GM12878 (cell line): ENCODE results near the gene TMC7. TPM values are rescaled to one million over a fixed set of nuclear protein-coding genes. Genes with fewer than 3 reads are reported as not detected.

Source experiments
- ATF7 ChIP-seq: fragments of 450-650 bp; IDR thresholded peaks from 2 replicates; pipeline ENCODE4 v1.6.1; 2016; ENCODE audit warnings: low read depth, mild to moderate bottlenecking
- BHLHE40 ChIP-seq, 2 experiments: fragments of 450-650 bp in 1 of 2; IDR thresholded peaks; 2 replicates each; pipeline ENCODE4 v1.6.1; 2011 to 2017; ENCODE audit warnings: low read depth in 2 of 2, borderline replicate concordance in 1 of 2, improper control_type of control experiment in 1 of 2, low read length in 1 of 2, mild to moderate bottlenecking in 1 of 2
- CBFB ChIP-seq: IDR thresholded peaks from 2 replicates; pipeline ENCODE4 v1.6.1; 2016; ENCODE audit warnings: antibody characterized with exemption, low read depth
- CBX5 ChIP-seq: sonication (generic); IDR thresholded peaks from 2 replicates; pipeline ENCODE4 v1.6.1; 2016; ENCODE audit warnings: low read depth, moderate library complexity, mild to moderate bottlenecking, inconsistent platforms
- CHD2 ChIP-seq: IDR thresholded peaks from 2 replicates; pipeline ENCODE4 v1.6.1; 2011; ENCODE audit warnings: low read depth, low read length, improper control_type of control experiment, borderline replicate concordance
- CHD4 ChIP-seq: fragments of 200-600 bp; sonication (generic); IDR thresholded peaks from 2 replicates; pipeline ENCODE4 v1.6.1; 2016; ENCODE audit warnings: mild to moderate bottlenecking
- CREM ChIP-seq: IDR thresholded peaks from 2 replicates; pipeline ENCODE4 v1.6.1; 2014; ENCODE audit warnings: antibody characterized with exemption, low read depth
- FOXM1 ChIP-seq: IDR thresholded peaks from 2 replicates; pipeline ENCODE4 v1.6.1; 2012; ENCODE audit warnings: low read depth, mild to moderate bottlenecking, inconsistent platforms, low read length, moderate library complexity
- HDAC6 ChIP-seq: fragments of 200-600 bp; sonication (generic); IDR thresholded peaks from one replicate; pipeline ENCODE4 v1.8.0; 2017; ENCODE audit warnings: antibody characterized with exemption; ENCODE audit not compliant: unreplicated experiment
- IRF3 ChIP-seq: fragments of 450-650 bp; IDR thresholded peaks from 2 replicates; pipeline ENCODE4 v1.6.1; 2014; ENCODE audit warnings: mild to moderate bottlenecking
- IRF4 ChIP-seq: IDR thresholded peaks from 2 replicates; pipeline ENCODE4 v1.6.1; 2011; ENCODE audit warnings: low read depth, low read length
- KAT2A ChIP-seq: conservative IDR thresholded peaks from 2 replicates; pipeline ENCODE4 v1.6.1; 2011; ENCODE audit warnings: low read depth, low read length; ENCODE audit not compliant: control insufficient read depth
- MEF2A ChIP-seq: IDR thresholded peaks from 2 replicates; pipeline ENCODE4 v1.6.1; 2011; ENCODE audit warnings: low read depth, mild to moderate bottlenecking, low read length, moderate library complexity; ENCODE audit not compliant: insufficient read depth
- MTA3 ChIP-seq: IDR thresholded peaks from 2 replicates; pipeline ENCODE4 v1.6.1; 2012; ENCODE audit warnings: low read length, inconsistent platforms, borderline replicate concordance
- NBN ChIP-seq: fragments of 450-650 bp; IDR thresholded peaks from 2 replicates; pipeline ENCODE4 v1.6.1; 2016
- NFIC ChIP-seq: IDR thresholded peaks from 2 replicates; pipeline ENCODE4 v1.6.1; 2012; ENCODE audit warnings: low read depth, mild to moderate bottlenecking, inconsistent platforms, low read length, moderate library complexity
- NFYB ChIP-seq: IDR thresholded peaks from 2 replicates; pipeline ENCODE4 v1.6.1; 2011; ENCODE audit warnings: low read depth, mild to moderate bottlenecking, low read length, improper control_type of control experiment, moderate library complexity; ENCODE audit not compliant: insufficient read depth
- PML ChIP-seq: IDR thresholded peaks from 2 replicates; pipeline ENCODE4 v1.6.1; 2012; ENCODE audit warnings: low read length, inconsistent platforms
- RCOR1 ChIP-seq: conservative IDR thresholded peaks from 2 replicates; pipeline ENCODE4 v1.6.1; 2012; ENCODE audit warnings: low read depth, low read length, improper control_type of control experiment
- RUNX3 ChIP-seq: IDR thresholded peaks from 2 replicates; pipeline ENCODE4 v1.6.1; 2012; ENCODE audit warnings: low read length, inconsistent platforms
- SMAD1 ChIP-seq: fragments of 450-650 bp; IDR thresholded peaks from 2 replicates; pipeline ENCODE4 v1.6.1; 2018; ENCODE audit warnings: mild to moderate bottlenecking, low read depth; ENCODE audit not compliant: partially characterized antibody
- SMAD5 ChIP-seq: IDR thresholded peaks from 2 replicates; pipeline ENCODE4 v1.6.1; 2016; ENCODE audit warnings: antibody characterized with exemption, low read depth
- STAT1 ChIP-seq: fragments of 450-650 bp; conservative IDR thresholded peaks from 2 replicates; pipeline ENCODE4 v1.6.1; 2014; ENCODE audit warnings: antibody characterized with exemption, mild to moderate bottlenecking
- TCF3 ChIP-seq: IDR thresholded peaks from 2 replicates; pipeline ENCODE4 v1.6.1; 2012; ENCODE audit warnings: low read depth, mild to moderate bottlenecking, low read length, borderline replicate concordance; ENCODE audit not compliant: insufficient read depth
- TCF7 ChIP-seq: IDR thresholded peaks from 2 replicates; pipeline ENCODE4 v1.6.1; 2014; ENCODE audit warnings: antibody characterized with exemption, borderline replicate concordance
- YBX1 ChIP-seq: fragments of 450-650 bp; IDR thresholded peaks from 2 replicates; pipeline ENCODE4 v1.6.1; 2016; ENCODE audit warnings: antibody characterized with exemption
- ZNF24 ChIP-seq: fragments of 450-650 bp; IDR thresholded peaks from 2 replicates; pipeline ENCODE4 v1.6.1; 2017; ENCODE audit warnings: antibody characterized with exemption, mild to moderate bottlenecking
- ZNF384 ChIP-seq: IDR thresholded peaks from 2 replicates; pipeline ENCODE4 v1.6.1; 2012; ENCODE audit warnings: low read depth, mild to moderate bottlenecking, low read length, improper control_type of control experiment, borderline replicate concordance
- polyA plus RNA-seq, 11 experiments: library from polyadenylated mRNA; depleted of rRNA in 4 of 11; unstranded in 6 of 11; stranded (reverse) in 5 of 11; fragments of >200 nt; fragmentation: Nextera tagmentation in 4 of 11; fragmentation: Illumina TruSeq in 1 of 11; extraction: Ambion mirVana in 4 of 11; extraction: Trizol in 1 of 11; gene quantifications; 1 replicate in 1 of 11; 2 replicates in 10 of 11; pipeline versions ENCODE4 v1.2.1 to v1.2.3, GENCODE V29; 2011 to 2016; ENCODE audit warnings: inconsistent platforms in 2 of 11, missing spikeins in 2 of 11, low read depth in 1 of 11
- total RNA-seq, 4 experiments: library from RNA; depleted of rRNA in 3 of 4; stranded (reverse); fragments of >200 nt in 3 of 4; fragmentation: Illumina TruSeq in 1 of 4; extraction: Trizol in 1 of 4; gene quantifications; 2 replicates each; pipeline versions ENCODE4 v1.2.1 to v1.2.3, GENCODE V29; 2013 to 2021
- TF ChIP-seq, protein P1 (sequence below): IDR thresholded peaks from 2 replicates; pipeline ENCODE4 v1.6.1; 2012; ENCODE audit warnings: mild to moderate bottlenecking, low read depth, low read length

TMC7 gene
- total and polyA plus RNA-seq, 10 of the 15 experiments (the other 5 are each of a cell fraction or from before 2014, with no cell fraction given) = 0.15 TPM; not detected in 9

- TF ChIP-seq, protein P1, sequence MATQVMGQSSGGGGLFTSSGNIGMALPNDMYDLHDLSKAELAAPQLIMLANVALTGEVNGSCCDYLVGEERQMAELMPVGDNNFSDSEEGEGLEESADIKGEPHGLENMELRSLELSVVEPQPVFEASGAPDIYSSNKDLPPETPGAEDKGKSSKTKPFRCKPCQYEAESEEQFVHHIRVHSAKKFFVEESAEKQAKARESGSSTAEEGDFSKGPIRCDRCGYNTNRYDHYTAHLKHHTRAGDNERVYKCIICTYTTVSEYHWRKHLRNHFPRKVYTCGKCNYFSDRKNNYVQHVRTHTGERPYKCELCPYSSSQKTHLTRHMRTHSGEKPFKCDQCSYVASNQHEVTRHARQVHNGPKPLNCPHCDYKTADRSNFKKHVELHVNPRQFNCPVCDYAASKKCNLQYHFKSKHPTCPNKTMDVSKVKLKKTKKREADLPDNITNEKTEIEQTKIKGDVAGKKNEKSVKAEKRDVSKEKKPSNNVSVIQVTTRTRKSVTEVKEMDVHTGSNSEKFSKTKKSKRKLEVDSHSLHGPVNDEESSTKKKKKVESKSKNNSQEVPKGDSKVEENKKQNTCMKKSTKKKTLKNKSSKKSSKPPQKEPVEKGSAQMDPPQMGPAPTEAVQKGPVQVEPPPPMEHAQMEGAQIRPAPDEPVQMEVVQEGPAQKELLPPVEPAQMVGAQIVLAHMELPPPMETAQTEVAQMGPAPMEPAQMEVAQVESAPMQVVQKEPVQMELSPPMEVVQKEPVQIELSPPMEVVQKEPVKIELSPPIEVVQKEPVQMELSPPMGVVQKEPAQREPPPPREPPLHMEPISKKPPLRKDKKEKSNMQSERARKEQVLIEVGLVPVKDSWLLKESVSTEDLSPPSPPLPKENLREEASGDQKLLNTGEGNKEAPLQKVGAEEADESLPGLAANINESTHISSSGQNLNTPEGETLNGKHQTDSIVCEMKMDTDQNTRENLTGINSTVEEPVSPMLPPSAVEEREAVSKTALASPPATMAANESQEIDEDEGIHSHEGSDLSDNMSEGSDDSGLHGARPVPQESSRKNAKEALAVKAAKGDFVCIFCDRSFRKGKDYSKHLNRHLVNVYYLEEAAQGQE = no peak
- TF ChIP-seq CBFB = no peak
- 0 out of 2 replicates have a peak, but pooled peaks have one; percentile 39 for TF ChIP-seq CHD2
- no peak for TF ChIP-seq NFYB
- TF ChIP-seq TCF7 = no peak
- TF ChIP-seq MEF2A = no peak
- TF ChIP-seq ZNF384 = peak; percentile 16; the same call in 1 of the 2 replicates
- no peak for TF ChIP-seq HDAC6
- TF ChIP-seq KAT2A = no peak
- TF ChIP-seq FOXM1 = 0 out of 2 replicates have a peak, but pooled peaks have one; percentile 31
- TF ChIP-seq ATF7 = no peak
- TF ChIP-seq IRF4 = no peak
- no peak for TF ChIP-seq TCF3
- TF ChIP-seq CHD4 = no peak
- no peak for TF ChIP-seq RCOR1
- 0 out of 2 replicates have a peak, but pooled peaks have one; percentile 27 for TF ChIP-seq CBX5
- no peak for TF ChIP-seq MTA3
- TF ChIP-seq NBN = no peak
- TF ChIP-seq NFIC = no peak
- no peak for TF ChIP-seq PML
- TF ChIP-seq RUNX3 = 0 out of 2 replicates have a peak, but pooled peaks have one; percentile 32
- no peak for TF ChIP-seq YBX1
- TF ChIP-seq CREM = no peak
- TF ChIP-seq BHLHE40 (IDR thresholded peaks at IDR 0.05; ENCODE audit: borderline replicate concordance in 1 of 2, low read depth in 2 of 2, low read length in 1 of 2) = peak; percentile 36 to 63; a peak in 2 of 4 replicates
- TF ChIP-seq SMAD5 = no peak
- 0 out of 2 replicates have a peak, but pooled peaks have one; percentile 24 for TF ChIP-seq ZNF24
- no peak for TF ChIP-seq SMAD1
- TF ChIP-seq IRF3 = 0 out of 2 replicates have a peak, but pooled peaks have one; percentile 33
- peak; percentile 70; the same call in 1 of the 2 replicates for TF ChIP-seq STAT1
Observed at GRCh38 chr16:19086322-19087199, 102.8 kb downstream of the TMC7 start (continued).
